GM12878 (cell line): ENCODE results near the gene IFNLR1. TPM values are rescaled to one million over a fixed set of nuclear protein-coding genes. Genes with fewer than 3 reads are reported as not detected.

Source experiments
- ATAC-seq: fragments of 200-7000 bp; cut with Tn5 transposase; 3 replicates; pipeline ENCODE4 v1.9.1; 2020; ENCODE audit warnings: mild to moderate bottlenecking, moderate library complexity
- BruUV-seq: library from RNA; stranded (reverse); fragments of 400-500 nt; replicated peaks from 2 replicates; lab custom pipeline; 2021; lab: Mats Ljungman, UMichigan
- CTCF ChIA-PET: fragments of 300-600 bp; sonication (Branson Sonifier 250); formaldehyde crosslinking; extraction: SDS; loops from one replicate; lab custom pipeline; 2021; ENCODE audit warnings: inconsistent platforms; lab: Yijun Ruan, JAX
- POLR2A ChIA-PET: fragments of 350-600 bp; formaldehyde crosslinking; extraction: SDS; loops from one replicate; lab custom pipeline; 2021; ENCODE audit warnings: inconsistent platforms; lab: Charles Lee
- RAD21 ChIA-PET: fragments of 300-600 bp; sonication (Branson Sonifier 250); formaldehyde crosslinking; loops from one replicate; lab custom pipeline; 2023; ENCODE audit warnings: antibody characterized with exemption; ENCODE audit not compliant: unreplicated experiment; lab: Charles Lee
- SMC1A ChIA-PET: fragments of 300-600 bp; sonication (Branson Sonifier 250); formaldehyde crosslinking; loops from one replicate; lab custom pipeline; 2023; ENCODE audit not compliant: unreplicated experiment, uncharacterized antibody; lab: Charles Lee
- DNase-seq: peaks from one replicate; pipeline ENCODE4 v3.0.0-alpha.2; 2011; ENCODE audit warnings: low read depth, low spot score
- FAIRE-seq: peaks from 3 replicates; lab custom pipeline; 2011; peaks lifted over from hg19 to GRCh38; lab: Jason Lieb, UNC
- H2AFZ ChIP-seq: 2 replicates; pipeline ENCODE4 v1.6.0; 2011; ENCODE audit warnings: low read depth, low read length, control low read depth; ENCODE audit not compliant: control insufficient read depth
- H3K27ac ChIP-seq: 2 replicates; pipeline ENCODE4 v1.5.1; 2011; ENCODE audit warnings: control low read depth; ENCODE audit not compliant: control insufficient read depth, insufficient read depth
- H3K27me3 ChIP-seq, 2 experiments: replicated peaks in 1 of 2; 2 replicates each; pipeline versions ENCODE4 v1.6.0 to v1.6.1; 2011; ENCODE audit warnings: low read length in 1 of 2; ENCODE audit not compliant: control insufficient read depth in 2 of 2, insufficient read depth in 2 of 2
- H3K36me3 ChIP-seq, 2 experiments: 2 replicates each; pipeline ENCODE4 v1.5.1; 2011; ENCODE audit warnings: low read length in 1 of 2; ENCODE audit not compliant: control insufficient read depth in 2 of 2, insufficient read depth in 2 of 2
- H3K4me1 ChIP-seq: 2 replicates; pipeline ENCODE4 v1.6.1; 2011; ENCODE audit warnings: mild to moderate bottlenecking, low read length, moderate library complexity, mixed read lengths; ENCODE audit not compliant: control insufficient read depth, insufficient read depth
- H3K4me2 ChIP-seq: 2 replicates; pipeline ENCODE4 v1.6.0; 2011; ENCODE audit warnings: control low read depth; ENCODE audit not compliant: control insufficient read depth, insufficient read depth
- H3K4me3 ChIP-seq: fragments of 200-600 bp; sonication (generic); 2 replicates; pipeline ENCODE4 v1.5.1; 2016
- H3K79me2 ChIP-seq: 2 replicates; pipeline ENCODE4 v1.6.0; 2011; ENCODE audit warnings: low read length; ENCODE audit not compliant: control insufficient read depth, insufficient read depth
- H3K9ac ChIP-seq: 2 replicates; pipeline ENCODE4 v1.8.0; 2011; ENCODE audit warnings: low read length, control low read depth, mixed read lengths; ENCODE audit not compliant: control insufficient read depth, insufficient read depth
- H3K9me3 ChIP-seq: replicated peaks from 3 replicates; pipeline ENCODE4 v1.5.1; 2011; ENCODE audit warnings: mild to moderate bottlenecking, low read length; ENCODE audit not compliant: control insufficient read depth, insufficient read depth
- H4K20me1 ChIP-seq: 2 replicates; pipeline ENCODE4 v1.6.0; 2011; ENCODE audit not compliant: control insufficient read depth, insufficient read depth
- CBFB ChIP-seq: IDR thresholded peaks from 2 replicates; pipeline ENCODE4 v1.6.1; 2016; ENCODE audit warnings: antibody characterized with exemption, low read depth
- CEBPB ChIP-seq, 2 experiments: fragments of 150-350 bp in 1 of 2; IDR thresholded peaks; 2 replicates each; pipeline ENCODE4 v1.6.1; 2012 to 2014; ENCODE audit warnings: low read depth in 2 of 2, low read length in 2 of 2, borderline replicate concordance in 1 of 2, inconsistent platforms in 1 of 2
- FOXM1 ChIP-seq: IDR thresholded peaks from 2 replicates; pipeline ENCODE4 v1.6.1; 2012; ENCODE audit warnings: low read depth, mild to moderate bottlenecking, inconsistent platforms, low read length, moderate library complexity
- MXI1 ChIP-seq: fragments of 150-350 bp; IDR thresholded peaks from 2 replicates; pipeline ENCODE4 v1.6.1; 2011; ENCODE audit warnings: low read depth, mild to moderate bottlenecking, inconsistent platforms, low read length, improper control_type of control experiment
- NFYA ChIP-seq: IDR thresholded peaks from 2 replicates; pipeline ENCODE4 v1.6.1; 2011; ENCODE audit warnings: low read depth, mild to moderate bottlenecking, low read length, improper control_type of control experiment, borderline replicate concordance
- SMC3 ChIP-seq: IDR thresholded peaks from 2 replicates; pipeline ENCODE4 v1.6.1; 2011; ENCODE audit warnings: low read length, improper control_type of control experiment, borderline replicate concordance
- SPI1 ChIP-seq: IDR thresholded peaks from 2 replicates; pipeline ENCODE4 v1.6.1; 2011; ENCODE audit warnings: low read depth, mild to moderate bottlenecking, low read length, moderate library complexity, borderline replicate concordance; ENCODE audit not compliant: insufficient read depth
- SREBF1 ChIP-seq: IDR thresholded peaks from 2 replicates; pipeline ENCODE4 v1.6.1; 2012; ENCODE audit warnings: mild to moderate bottlenecking, low read length
- TAF1 ChIP-seq: IDR thresholded peaks from 2 replicates; pipeline ENCODE4 v1.6.1; 2011; ENCODE audit warnings: mild to moderate bottlenecking, low read depth, low read length, borderline replicate concordance
- TBL1XR1 ChIP-seq: IDR thresholded peaks from 2 replicates; pipeline ENCODE4 v1.6.1; 2012; ENCODE audit warnings: low read depth, low read length, improper control_type of control experiment
- TCF12 ChIP-seq: IDR thresholded peaks from 2 replicates; pipeline ENCODE4 v1.6.1; 2011; ENCODE audit warnings: low read depth, mild to moderate bottlenecking, low read length
- YBX1 ChIP-seq: fragments of 450-650 bp; IDR thresholded peaks from 2 replicates; pipeline ENCODE4 v1.6.1; 2016; ENCODE audit warnings: antibody characterized with exemption
- WGBS: methylation state at CpG from one replicate; pipeline ENCODE4 v1.1.6; 2016; ENCODE audit warnings: low lambda C conversion rate; ENCODE audit not compliant: insufficient replicate concordance, insufficient coverage; ENCODE audit errors: missing lambda C conversion rate; 5-methylcytosine and 5-hydroxymethylcytosine counted together
- in situ Hi-C: fragments of 300-500 bp; cut with MboI; formaldehyde crosslinking; loops from 9 replicates; pipeline ENCODE4 v1.14.3; 2018; ENCODE audit warnings: mixed read lengths
- intact Hi-C: fragments of 100-400 bp; cut with micrococcal nuclease; formaldehyde crosslinking; loops from one replicate; pipeline ENCODE4 v1.14.2; 2022; ENCODE audit not compliant: unreplicated experiment
- polyA plus RNA-seq, 11 experiments: library from polyadenylated mRNA; depleted of rRNA in 4 of 11; unstranded in 6 of 11; stranded (reverse) in 5 of 11; fragments of >200 nt; fragmentation: Nextera tagmentation in 4 of 11; fragmentation: Illumina TruSeq in 1 of 11; extraction: Ambion mirVana in 4 of 11; extraction: Trizol in 1 of 11; gene quantifications; 1 replicate in 1 of 11; 2 replicates in 10 of 11; pipeline versions ENCODE4 v1.2.1 to v1.2.3, GENCODE V29; 2011 to 2016; ENCODE audit warnings: inconsistent platforms in 2 of 11, missing spikeins in 2 of 11, low read depth in 1 of 11
- total RNA-seq, 4 experiments: library from RNA; depleted of rRNA in 3 of 4; stranded (reverse); fragments of >200 nt in 3 of 4; fragmentation: Illumina TruSeq in 1 of 4; extraction: Trizol in 1 of 4; gene quantifications; 2 replicates each; pipeline versions ENCODE4 v1.2.1 to v1.2.3, GENCODE V29; 2013 to 2021
- TF ChIP-seq, protein P1 (sequence below): IDR thresholded peaks from 2 replicates; pipeline ENCODE4 v1.6.1; 2012; ENCODE audit warnings: low read depth, low read length, improper control_type of control experiment
- TF ChIP-seq, protein P2 (sequence below): fragments of 450-650 bp; formaldehyde crosslinking; IDR thresholded peaks from 2 replicates; pipeline ENCODE4 v1.5.0; 2022; ENCODE audit warnings: mild to moderate bottlenecking, missing genetic modification characterization
- TF ChIP-seq, protein P3 (sequence below): fragments of 150-350 bp; IDR thresholded peaks from 2 replicates; pipeline ENCODE4 v1.6.1; 2016; ENCODE audit warnings: low read depth, low read length

IFNLR1 gene
- total and polyA plus RNA-seq, 10 of the 15 experiments (the other 5 are each of a cell fraction or from before 2014, with no cell fraction given) = 0.31 to 5.6 (median 3.9) TPM

DNA sequence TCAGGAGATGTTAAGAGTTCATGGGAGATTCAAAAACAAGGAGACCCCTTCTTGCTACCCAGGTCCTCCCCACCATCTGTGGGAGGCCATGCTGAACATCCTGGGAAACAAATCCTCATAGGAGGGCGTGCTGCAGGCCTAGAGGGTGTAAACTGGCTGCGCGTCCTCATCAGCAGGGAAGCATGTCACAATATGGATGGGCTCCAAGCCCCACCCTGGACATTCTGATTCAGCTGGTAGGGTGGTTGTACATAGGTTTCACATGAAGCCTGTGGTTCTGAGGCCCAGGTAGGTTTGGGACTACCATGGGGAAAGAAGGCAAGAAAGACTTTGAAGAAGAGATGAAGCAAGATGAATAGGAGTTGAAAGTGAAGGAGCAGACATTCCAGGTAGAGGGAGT, 44.6 kb upstream of the IFNLR1 start:
- H3K4me1 ChIP-seq = peaks cover 29% of the 10 kb centered on the region
- ATAC-seq = no peak
- RAD21 ChIA-PET = no interaction called here
- H3K27ac ChIP-seq = no peak overlapping the region
- H3K4me3 ChIP-seq = no peak overlapping the region
- BruUV-seq = no TSS peak
- H3K36me3 ChIP-seq = no peaks in the 10 kb centered on the region
- no peak overlapping the region for H2AFZ ChIP-seq
- POLR2A ChIA-PET = no interaction called here
- 70% methylated on average over 3 of the region's 3 CpGs for WGBS
- no peak for FAIRE-seq
- H4K20me1 ChIP-seq = no peaks in the 10 kb centered on the region
- intact Hi-C loops (no loop called here), in situ Hi-C loops (no loop called here)
- no peak for DNase-seq
- H3K4me2 ChIP-seq = no peak overlapping the region
- H3K27me3 ChIP-seq = peaks cover 0 to 3% of the 10 kb centered on the region in 2 experiments; a peak in 3 of 4 replicates
- CTCF ChIA-PET = no interaction called here
- TF ChIP-seq FOXM1 = no peak
- no peak for TF ChIP-seq SREBF1
- no peak for TF ChIP-seq CEBPB (IDR thresholded peaks at IDR 0.05; ENCODE audit: borderline replicate concordance in 1 of 2, low read depth in 2 of 2, low read length in 2 of 2)
- TF ChIP-seq NFYA = no peak
- TF ChIP-seq, protein P1, sequence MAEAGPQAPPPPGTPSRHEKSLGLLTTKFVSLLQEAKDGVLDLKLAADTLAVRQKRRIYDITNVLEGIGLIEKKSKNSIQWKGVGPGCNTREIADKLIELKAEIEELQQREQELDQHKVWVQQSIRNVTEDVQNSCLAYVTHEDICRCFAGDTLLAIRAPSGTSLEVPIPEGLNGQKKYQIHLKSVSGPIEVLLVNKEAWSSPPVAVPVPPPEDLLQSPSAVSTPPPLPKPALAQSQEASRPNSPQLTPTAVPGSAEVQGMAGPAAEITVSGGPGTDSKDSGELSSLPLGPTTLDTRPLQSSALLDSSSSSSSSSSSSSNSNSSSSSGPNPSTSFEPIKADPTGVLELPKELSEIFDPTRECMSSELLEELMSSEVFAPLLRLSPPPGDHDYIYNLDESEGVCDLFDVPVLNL = no peak
- TF ChIP-seq YBX1 = no peak
- TF ChIP-seq, protein P2, sequence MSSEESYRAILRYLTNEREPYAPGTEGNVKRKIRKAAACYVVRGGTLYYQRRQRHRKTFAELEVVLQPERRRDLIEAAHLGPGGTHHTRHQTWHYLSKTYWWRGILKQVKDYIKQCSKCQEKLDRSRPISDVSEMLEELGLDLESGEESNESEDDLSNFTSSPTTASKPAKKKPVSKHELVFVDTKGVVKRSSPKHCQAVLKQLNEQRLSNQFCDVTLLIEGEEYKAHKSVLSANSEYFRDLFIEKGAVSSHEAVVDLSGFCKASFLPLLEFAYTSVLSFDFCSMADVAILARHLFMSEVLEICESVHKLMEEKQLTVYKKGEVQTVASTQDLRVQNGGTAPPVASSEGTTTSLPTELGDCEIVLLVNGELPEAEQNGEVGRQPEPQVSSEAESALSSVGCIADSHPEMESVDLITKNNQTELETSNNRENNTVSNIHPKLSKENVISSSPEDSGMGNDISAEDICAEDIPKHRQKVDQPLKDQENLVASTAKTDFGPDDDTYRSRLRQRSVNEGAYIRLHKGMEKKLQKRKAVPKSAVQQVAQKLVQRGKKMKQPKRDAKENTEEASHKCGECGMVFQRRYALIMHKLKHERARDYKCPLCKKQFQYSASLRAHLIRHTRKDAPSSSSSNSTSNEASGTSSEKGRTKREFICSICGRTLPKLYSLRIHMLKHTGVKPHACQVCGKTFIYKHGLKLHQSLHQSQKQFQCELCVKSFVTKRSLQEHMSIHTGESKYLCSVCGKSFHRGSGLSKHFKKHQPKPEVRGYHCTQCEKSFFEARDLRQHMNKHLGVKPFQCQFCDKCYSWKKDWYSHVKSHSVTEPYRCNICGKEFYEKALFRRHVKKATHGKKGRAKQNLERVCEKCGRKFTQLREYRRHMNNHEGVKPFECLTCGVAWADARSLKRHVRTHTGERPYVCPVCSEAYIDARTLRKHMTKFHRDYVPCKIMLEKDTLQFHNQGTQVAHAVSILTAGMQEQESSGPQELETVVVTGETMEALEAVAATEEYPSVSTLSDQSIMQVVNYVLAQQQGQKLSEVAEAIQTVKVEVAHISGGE = no peak
- no peak for TF ChIP-seq MXI1
- TF ChIP-seq SMC3 = no peak
- TF ChIP-seq, protein P3, sequence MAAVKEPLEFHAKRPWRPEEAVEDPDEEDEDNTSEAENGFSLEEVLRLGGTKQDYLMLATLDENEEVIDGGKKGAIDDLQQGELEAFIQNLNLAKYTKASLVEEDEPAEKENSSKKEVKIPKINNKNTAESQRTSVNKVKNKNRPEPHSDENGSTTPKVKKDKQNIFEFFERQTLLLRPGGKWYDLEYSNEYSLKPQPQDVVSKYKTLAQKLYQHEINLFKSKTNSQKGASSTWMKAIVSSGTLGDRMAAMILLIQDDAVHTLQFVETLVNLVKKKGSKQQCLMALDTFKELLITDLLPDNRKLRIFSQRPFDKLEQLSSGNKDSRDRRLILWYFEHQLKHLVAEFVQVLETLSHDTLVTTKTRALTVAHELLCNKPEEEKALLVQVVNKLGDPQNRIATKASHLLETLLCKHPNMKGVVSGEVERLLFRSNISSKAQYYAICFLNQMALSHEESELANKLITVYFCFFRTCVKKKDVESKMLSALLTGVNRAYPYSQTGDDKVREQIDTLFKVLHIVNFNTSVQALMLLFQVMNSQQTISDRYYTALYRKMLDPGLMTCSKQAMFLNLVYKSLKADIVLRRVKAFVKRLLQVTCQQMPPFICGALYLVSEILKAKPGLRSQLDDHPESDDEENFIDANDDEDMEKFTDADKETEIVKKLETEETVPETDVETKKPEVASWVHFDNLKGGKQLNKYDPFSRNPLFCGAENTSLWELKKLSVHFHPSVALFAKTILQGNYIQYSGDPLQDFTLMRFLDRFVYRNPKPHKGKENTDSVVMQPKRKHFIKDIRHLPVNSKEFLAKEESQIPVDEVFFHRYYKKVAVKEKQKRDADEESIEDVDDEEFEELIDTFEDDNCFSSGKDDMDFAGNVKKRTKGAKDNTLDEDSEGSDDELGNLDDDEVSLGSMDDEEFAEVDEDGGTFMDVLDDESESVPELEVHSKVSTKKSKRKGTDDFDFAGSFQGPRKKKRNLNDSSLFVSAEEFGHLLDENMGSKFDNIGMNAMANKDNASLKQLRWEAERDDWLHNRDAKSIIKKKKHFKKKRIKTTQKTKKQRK = no peak
- TF ChIP-seq SPI1 = no peak
- TF ChIP-seq TAF1 = no peak
- TF ChIP-seq TBL1XR1 = no peak
- TF ChIP-seq CBFB = no peak
- no peak for TF ChIP-seq TCF12
- H3K9me3 ChIP-seq = no peaks in the 10 kb centered on the region; the same call in 1 of the 3 replicates
- no peak overlapping the region for H3K9ac ChIP-seq
- H3K79me2 ChIP-seq = no peaks in the 10 kb centered on the region
- SMC1A ChIA-PET = no interaction called here
